ENCODE measurements around the gene PRR5L.

- TF ChIP-seq GATA2 (IDR thresholded peaks at IDR 0.05; ENCODE audit: low read depth, low read length) = no peak
- TF ChIP-seq GATA3 (IDR thresholded peaks at IDR 0.05; ENCODE audit: low read depth, low read length) = no peak
These were observed 81.0 kb downstream of the PRR5L start for GRCh38 chr11:36376888-36377758.
